Lower leg skin (tissue), 3 donors: ENCODE measurements around the gene COL15A1.

Source experiments
- POLR2A ChIP-seq, 2 donors: fragments of 450-650 bp; IDR thresholded peaks; one replicate each; pipeline ENCODE4 v1.6.1; 2016 to 2017; ENCODE audit warnings: antibody characterized with exemption in 2 of 2, mild to moderate bottlenecking in 1 of 2, moderate library complexity in 1 of 2
- TF ChIP-seq, protein P1 (sequence below), 3 donors: fragments of 450-650 bp; IDR thresholded peaks; one replicate each; pipeline ENCODE4 v1.5.1; 2016; ENCODE audit warnings: antibody characterized with exemption in 3 of 3, mild to moderate bottlenecking in 3 of 3, moderate library complexity in 2 of 3

DNA sequence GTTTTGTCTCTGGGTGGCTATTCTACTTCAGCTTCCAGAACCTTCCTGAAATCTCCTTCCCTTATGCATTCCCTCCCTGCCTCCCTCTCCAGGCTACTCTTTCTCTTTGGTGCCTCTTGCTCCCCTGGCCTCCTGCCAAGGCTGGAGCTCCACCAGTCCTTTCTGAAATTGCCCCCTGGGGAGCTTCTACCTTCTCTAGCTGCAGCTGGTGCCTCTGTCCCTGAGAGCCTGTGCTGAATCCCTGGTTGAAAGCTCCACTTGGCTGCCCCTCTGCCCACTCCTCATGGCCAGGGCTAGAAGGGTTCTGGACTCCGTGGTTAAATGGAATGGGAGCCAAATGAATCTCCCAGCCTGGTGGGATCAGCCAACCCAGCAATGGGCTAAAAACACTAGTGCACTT lies 80.1 kb downstream of the COL15A1 start:
- TF ChIP-seq, protein P1, sequence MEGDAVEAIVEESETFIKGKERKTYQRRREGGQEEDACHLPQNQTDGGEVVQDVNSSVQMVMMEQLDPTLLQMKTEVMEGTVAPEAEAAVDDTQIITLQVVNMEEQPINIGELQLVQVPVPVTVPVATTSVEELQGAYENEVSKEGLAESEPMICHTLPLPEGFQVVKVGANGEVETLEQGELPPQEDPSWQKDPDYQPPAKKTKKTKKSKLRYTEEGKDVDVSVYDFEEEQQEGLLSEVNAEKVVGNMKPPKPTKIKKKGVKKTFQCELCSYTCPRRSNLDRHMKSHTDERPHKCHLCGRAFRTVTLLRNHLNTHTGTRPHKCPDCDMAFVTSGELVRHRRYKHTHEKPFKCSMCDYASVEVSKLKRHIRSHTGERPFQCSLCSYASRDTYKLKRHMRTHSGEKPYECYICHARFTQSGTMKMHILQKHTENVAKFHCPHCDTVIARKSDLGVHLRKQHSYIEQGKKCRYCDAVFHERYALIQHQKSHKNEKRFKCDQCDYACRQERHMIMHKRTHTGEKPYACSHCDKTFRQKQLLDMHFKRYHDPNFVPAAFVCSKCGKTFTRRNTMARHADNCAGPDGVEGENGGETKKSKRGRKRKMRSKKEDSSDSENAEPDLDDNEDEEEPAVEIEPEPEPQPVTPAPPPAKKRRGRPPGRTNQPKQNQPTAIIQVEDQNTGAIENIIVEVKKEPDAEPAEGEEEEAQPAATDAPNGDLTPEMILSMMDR (IDR thresholded peaks at IDR 0.05): no peak
- TF ChIP-seq POLR2A (IDR thresholded peaks at IDR 0.05): no peak
